Measurements from ENCODE around the gene NOTCH2. TPM values are rescaled to one million over a fixed set of nuclear protein-coding genes. Genes with fewer than 3 reads are reported as not detected.

NOTCH2 gene
- total RNA-seq, 8 experiments from 2014 or later: 10.1 to 70.6 (median 28.8) TPM

DNA sequence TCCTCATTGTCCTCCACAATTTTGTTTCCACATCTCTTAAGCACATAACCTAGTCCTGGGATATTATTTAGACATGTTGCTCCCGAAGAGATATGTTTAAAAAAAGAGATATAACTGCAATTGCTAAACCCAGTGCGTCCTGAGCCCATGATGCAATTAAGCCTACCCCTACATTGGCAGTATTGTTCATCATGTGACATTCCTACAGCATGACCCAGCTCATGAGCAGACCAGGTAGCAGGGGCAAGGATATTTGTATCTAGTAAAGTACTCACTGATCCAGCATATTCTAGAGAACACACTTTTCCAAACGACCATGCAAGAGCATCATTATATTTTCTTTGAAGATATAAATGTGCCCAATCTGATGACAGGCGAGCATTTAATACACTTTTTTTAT lies 174.4 kb downstream of the NOTCH2 start:
- no peak for ATAC-seq (replicated peaks in 6 of 8)
- WGBS, 10 experiments: 45 to 81% (median 61%) methylated on average over 2 to 4 of the region's 4 CpGs
- in situ Hi-C loops (cut with MboI; ENCODE audit: low pct_unique_long_range_greater_than_20kb in 2 of 9, low sequenced_read_pairs in 9 of 9, unreplicated experiment in 9 of 9): no loop called here
- H3K4me3 ChIP-seq: no peak overlapping the region
- H3K27ac ChIP-seq: no peak overlapping the region
- H3K4me1 ChIP-seq (replicated peaks in 1 of 2): no peaks in the 10 kb centered on the region

DNA sequence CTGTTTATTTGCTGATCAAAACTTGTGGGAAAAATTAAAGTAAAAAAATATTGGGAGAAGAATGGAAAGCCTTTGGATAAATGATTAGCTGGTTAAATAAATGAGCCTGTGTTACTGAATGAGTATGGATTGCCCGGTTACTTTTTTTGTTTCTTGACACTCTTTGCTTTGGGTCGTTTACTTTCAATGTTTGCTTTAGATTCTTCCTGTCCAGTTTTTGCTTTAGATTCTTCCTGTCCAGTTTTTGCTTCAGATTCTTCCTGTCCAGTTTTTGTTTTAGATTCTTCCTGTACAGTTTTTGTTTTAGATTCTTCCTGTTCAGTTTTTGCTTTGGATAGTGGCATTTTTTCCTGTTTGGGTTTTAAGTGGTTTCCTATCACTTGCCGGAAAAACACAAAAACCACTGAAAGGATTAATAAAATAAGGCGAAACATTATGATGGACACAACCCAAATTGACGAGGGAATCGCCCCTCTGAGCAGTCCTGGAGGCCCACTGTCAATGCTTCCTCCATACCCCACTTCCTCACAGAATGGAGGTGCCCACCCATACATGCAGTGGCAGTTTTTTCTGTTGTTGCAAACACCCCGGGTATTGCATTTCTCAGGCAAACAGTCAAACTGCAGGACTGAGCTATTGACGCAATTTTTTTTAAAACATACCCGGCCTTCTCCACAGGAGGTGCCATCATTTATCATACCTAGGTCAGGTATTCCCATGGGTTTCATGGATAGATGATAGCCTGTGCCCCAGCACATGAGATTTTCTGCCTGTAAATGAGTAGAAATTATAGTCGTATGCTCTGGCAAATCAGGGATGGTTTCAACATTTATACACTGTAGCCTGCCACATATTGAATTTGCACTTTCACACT lies 175.4 kb downstream of the NOTCH2 start:
- Histone ChIP-seq H3K4me3 (no peak overlapping the region), H3K4me1 (replicated peaks in 1 of 2) (no peaks in the 10 kb centered on the region), H3K27ac (no peak overlapping the region)
- in situ Hi-C loops (cut with MboI; ENCODE audit: low pct_unique_long_range_greater_than_20kb in 2 of 9, low sequenced_read_pairs in 9 of 9, unreplicated experiment in 9 of 9): no loop called here
- ATAC-seq (replicated peaks in 6 of 8): no peak
- 53 to 92% (median 79%) methylated on average over 4 to 10 of the region's 10 CpGs for WGBS, 10 experiments

GRCh38 chr1:119893238-119893791 lies 176.1 kb downstream of the NOTCH2 start:
- H3K4me1 ChIP-seq (replicated peaks in 1 of 2): no peaks in the 10 kb centered on the region
- ATAC-seq (replicated peaks in 6 of 8): no peak
- in situ Hi-C loops (cut with MboI; ENCODE audit: low pct_unique_long_range_greater_than_20kb in 2 of 9, low sequenced_read_pairs in 9 of 9, unreplicated experiment in 9 of 9): no loop called here
- H3K27ac ChIP-seq: no peak overlapping the region
- H3K4me3 ChIP-seq: no peak overlapping the region
- 14 to 96% (median 85%) methylated on average over 1 to 6 of the region's 6 CpGs for WGBS, 10 experiments

GRCh38 chr1:119891386-119891785 lies 178.1 kb downstream of the NOTCH2 start:
- H3K27ac ChIP-seq: no peak overlapping the region
- WGBS, 10 experiments: 14 to 100% (median 60%) methylated on average over 1 of the region's 1 CpG; no CpG with 5 or more reads in 3 of the 10 experiments
- no peak overlapping the region for H3K4me3 ChIP-seq
- H3K4me1 ChIP-seq (replicated peaks in 1 of 2): no peaks in the 10 kb centered on the region
- peak in 1 of 8 experiments; percentile 28 for ATAC-seq (replicated peaks in 6 of 8)
- in situ Hi-C loops (cut with MboI; ENCODE audit: low pct_unique_long_range_greater_than_20kb in 2 of 9, low sequenced_read_pairs in 9 of 9, unreplicated experiment in 9 of 9): no loop called here

DNA sequence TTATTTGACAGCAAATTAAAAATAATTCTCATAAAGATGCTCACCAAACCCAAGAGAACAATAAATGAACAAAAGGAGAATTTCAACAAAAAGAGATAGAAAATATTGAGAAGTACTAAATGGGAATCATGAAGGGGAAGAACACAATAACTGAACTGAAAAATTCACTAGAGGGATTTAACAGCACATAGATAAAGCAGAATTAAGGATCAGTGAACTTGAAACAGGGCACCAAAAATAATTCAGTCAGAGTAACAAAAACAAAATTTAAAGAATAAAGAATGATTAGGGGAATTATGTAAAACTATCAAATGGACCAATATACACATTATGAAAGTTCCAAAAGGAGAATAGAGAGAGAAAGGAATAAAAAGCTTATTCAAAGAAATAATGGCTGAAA lies 181.0 kb downstream of the NOTCH2 start:
- H3K4me3 ChIP-seq: no peak overlapping the region
- in situ Hi-C loops (cut with MboI; ENCODE audit: low pct_unique_long_range_greater_than_20kb in 2 of 9, low sequenced_read_pairs in 9 of 9, unreplicated experiment in 9 of 9): no loop called here
- ATAC-seq (replicated peaks in 6 of 8): no peak
- H3K4me1 ChIP-seq (replicated peaks in 1 of 2): no peaks in the 10 kb centered on the region
- H3K27ac ChIP-seq: no peak overlapping the region

GRCh38 chr1:119887427-119887826 lies 182.0 kb downstream of the NOTCH2 start:
- in situ Hi-C loops (cut with MboI; ENCODE audit: low pct_unique_long_range_greater_than_20kb in 2 of 9, low sequenced_read_pairs in 9 of 9, unreplicated experiment in 9 of 9): no loop called here
- no peak overlapping the region for H3K4me3 ChIP-seq
- no peak for ATAC-seq (replicated peaks in 6 of 8)

GRCh38 chr1:119885903-119886783 lies 183.3 kb downstream of the NOTCH2 start:
- Histone ChIP-seq H3K27ac (no peak overlapping the region), H3K4me1 (replicated peaks in 1 of 2) (no peaks in the 10 kb centered on the region), H3K4me3 (no peak overlapping the region)
- 40 to 66% (median 60%) methylated on average over 2 to 11 of the region's 11 CpGs; no CpG with 5 or more reads in 2 of the 10 experiments for WGBS, 10 experiments
- in situ Hi-C loops (cut with MboI; ENCODE audit: low pct_unique_long_range_greater_than_20kb in 2 of 9, low sequenced_read_pairs in 9 of 9, unreplicated experiment in 9 of 9): no loop called here
- ATAC-seq (replicated peaks in 6 of 8): peak in 2 of 8 experiments; percentile 14 to 80

More at GRCh38 chr1:119887427-119887826, 182.0 kb downstream of the NOTCH2 start:
- no peak overlapping the region for H3K27ac ChIP-seq
- H3K4me1 ChIP-seq (replicated peaks in 1 of 2): no peaks in the 10 kb centered on the region

DNA sequence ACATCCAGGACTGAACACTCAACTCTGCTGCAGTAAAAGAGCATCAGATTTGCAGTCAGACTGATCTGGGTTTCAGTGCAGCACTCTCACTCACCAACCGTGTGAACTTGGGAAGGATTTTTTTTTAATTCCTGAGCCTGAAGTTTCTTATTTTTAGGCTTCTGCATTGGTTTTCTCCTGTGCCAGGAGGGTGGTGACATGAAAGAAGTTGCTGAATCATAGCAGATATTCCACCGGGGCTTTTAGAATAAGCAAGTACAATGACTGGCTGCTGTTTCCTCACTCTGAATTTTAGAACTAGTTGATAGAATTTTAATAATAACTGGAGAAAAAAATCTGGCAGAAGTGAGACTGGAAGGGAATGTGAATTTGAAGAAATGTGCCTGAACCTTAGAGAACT lies 184.8 kb downstream of the NOTCH2 start:
- peak in 2 of 8 experiments; percentile 26 to 51 for ATAC-seq (replicated peaks in 6 of 8)
- no peak overlapping the region for H3K4me3 ChIP-seq
- 0 to 94% (median 79%) methylated on average over 2 of the region's 2 CpGs; no CpG with 5 or more reads in 5 of the 10 experiments for WGBS, 10 experiments
- H3K4me1 ChIP-seq (replicated peaks in 1 of 2): peaks cover 0 to 4% of the 10 kb centered on the region in 2 donors
- H3K27ac ChIP-seq: no peak overlapping the region
- in situ Hi-C loops (cut with MboI; ENCODE audit: low pct_unique_long_range_greater_than_20kb in 2 of 9, low sequenced_read_pairs in 9 of 9, unreplicated experiment in 9 of 9): no loop called here

DNA sequence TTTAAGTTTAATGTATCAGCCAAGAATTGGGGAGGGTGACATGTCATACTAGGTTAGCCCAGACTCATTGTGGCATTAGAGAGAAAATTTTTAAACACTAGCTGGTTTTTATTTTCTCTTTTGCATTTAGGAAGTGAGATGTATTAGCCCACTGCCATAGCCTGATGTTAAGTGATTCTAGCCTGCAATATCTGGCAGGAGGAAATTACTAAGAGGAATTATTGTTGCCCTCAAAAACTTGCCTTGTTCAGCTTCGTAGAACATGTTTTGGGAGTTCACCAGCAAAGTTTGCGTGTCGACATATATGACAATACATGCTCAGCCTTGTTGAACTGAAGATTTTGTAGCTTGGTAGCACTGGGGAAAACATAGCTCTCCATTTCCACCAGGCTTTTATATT lies 185.6 kb downstream of the NOTCH2 start:
- WGBS, 10 experiments: 80 to 100% (median 97%) methylated on average over 1 to 3 of the region's 3 CpGs; no CpG with 5 or more reads in 1 of the 10 experiments

DNA sequence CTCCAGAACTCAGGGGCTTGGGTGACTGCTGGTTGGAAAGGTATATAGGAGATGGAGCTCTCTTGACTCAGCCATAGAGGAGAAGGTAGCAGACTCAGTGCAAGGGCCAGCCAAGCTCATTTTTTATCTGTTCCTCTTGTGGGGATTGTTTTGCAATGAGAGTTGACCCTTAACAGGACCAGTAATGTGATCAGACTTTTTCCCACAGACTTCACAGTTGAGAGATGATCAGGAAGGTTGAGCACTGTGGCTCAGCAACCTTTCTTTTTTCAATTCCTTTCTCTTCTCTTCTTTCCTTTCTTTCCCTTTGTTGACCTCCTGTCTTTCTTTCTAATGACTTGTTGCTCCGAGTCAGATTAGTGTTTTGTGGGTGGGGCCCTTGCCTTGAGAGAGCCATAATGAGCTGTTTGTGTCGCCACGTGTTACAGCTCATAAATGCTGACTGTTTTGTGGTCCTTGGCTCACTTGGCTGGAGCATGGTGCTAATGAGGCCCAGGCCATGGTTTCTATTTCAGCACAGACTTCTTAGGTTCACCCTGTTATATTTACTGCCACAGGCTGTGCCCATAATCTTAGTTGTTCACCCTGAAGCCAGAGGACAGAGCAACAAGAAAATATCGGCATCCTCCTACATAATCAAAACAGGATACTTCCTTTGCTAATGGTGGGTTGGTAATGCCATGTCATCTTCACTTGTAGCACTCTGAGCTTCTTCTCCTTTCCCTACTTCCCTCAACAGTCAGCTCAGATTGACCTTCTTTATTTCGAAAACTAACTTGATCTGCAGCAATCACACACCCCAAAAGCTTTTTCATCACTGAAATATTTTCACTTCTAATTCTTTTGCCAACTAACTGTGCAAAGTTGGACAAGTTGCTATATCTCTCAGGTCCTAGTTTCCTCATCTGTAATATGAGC lies 187.1 kb downstream of the NOTCH2 start:
- no peak overlapping the region for H3K27ac ChIP-seq
- in situ Hi-C loops (cut with MboI; ENCODE audit: low pct_unique_long_range_greater_than_20kb in 2 of 9, low sequenced_read_pairs in 9 of 9, unreplicated experiment in 9 of 9): no loop called here
- H3K4me1 ChIP-seq (replicated peaks in 1 of 2): peaks cover 0 to 4% of the 10 kb centered on the region in 2 donors
- ATAC-seq (replicated peaks in 6 of 8): peak in 2 of 8 experiments; percentile 51 to 64
- 17 to 92% (median 64%) methylated on average over 1 to 5 of the region's 5 CpGs; no CpG with 5 or more reads in 1 of the 10 experiments for WGBS, 10 experiments
- no peak overlapping the region for H3K4me3 ChIP-seq

More for the DNA sequence above, 185.6 kb downstream of the NOTCH2 start:
- Histone ChIP-seq H3K4me1 (replicated peaks in 1 of 2) (peaks cover 0 to 4% of the 10 kb centered on the region in 2 donors), H3K4me3 (no peak overlapping the region), H3K27ac (no peak overlapping the region)
- ATAC-seq (replicated peaks in 6 of 8): no peak
- in situ Hi-C loops (cut with MboI; ENCODE audit: low pct_unique_long_range_greater_than_20kb in 2 of 9, low sequenced_read_pairs in 9 of 9, unreplicated experiment in 9 of 9): no loop called here

DNA sequence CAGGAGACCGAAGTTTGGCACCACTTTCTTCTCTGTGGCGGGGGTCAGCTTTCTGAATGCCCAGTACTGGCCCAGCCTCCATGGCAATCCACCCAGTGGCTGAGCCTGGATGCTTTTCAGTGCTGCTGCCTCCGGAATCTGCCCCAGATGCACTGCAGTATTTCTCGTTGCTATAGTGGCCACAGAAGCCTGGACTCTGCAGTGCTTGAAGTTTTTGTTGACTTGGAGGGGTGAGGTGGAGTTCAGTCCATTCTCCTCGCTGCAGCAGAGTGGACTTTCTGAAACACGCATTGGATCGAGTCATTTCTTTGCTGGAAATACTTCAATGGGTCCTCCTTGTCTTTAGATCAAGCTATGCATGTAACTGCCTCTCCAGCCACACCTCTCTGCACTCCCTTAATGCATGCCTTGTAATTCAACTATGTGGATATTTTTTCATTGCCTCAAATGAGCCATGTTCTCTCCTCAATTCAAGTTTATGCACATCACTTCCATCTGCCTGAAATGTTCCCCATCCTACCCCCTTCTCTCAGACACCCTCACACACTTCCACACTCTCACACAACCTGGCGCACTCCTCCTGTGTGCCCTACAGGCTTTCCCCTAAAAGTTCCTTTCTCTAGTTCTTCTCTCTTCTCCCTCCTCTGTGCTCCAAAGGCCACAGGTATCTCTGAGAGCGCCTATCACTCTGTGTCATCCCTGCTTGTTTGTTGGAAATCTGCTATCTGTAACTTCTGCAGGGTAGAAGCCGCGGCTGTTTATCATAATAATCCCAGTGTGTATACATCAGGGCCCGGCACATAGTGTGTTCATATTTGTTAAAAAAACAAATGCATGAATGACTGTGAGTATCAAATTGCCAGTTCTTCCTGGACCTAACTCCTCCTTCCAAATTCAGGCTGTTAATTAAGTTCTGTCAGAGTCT lies 189.7 kb downstream of the NOTCH2 start:
- in situ Hi-C loops (cut with MboI; ENCODE audit: low pct_unique_long_range_greater_than_20kb in 2 of 9, low sequenced_read_pairs in 9 of 9, unreplicated experiment in 9 of 9): no loop called here
- 60 to 100% (median 84%) methylated on average over 1 to 10 of the region's 12 CpGs for WGBS, 10 experiments
- peak in 6 of 8 experiments; percentile 61 to 98 (median 82) for ATAC-seq (replicated peaks in 6 of 8)
- Histone ChIP-seq H3K4me1 (replicated peaks in 1 of 2) (peaks cover 0 to 4% of the 10 kb centered on the region in 2 donors), H3K27ac (no peak overlapping the region), H3K4me3 (no peak overlapping the region)
